Loucy (cell line): Measurements from ENCODE around the gene FAM234A.
"Not testable (repeated sequence)": the region's sequence is repeated elsewhere in the genome, so short reads cannot be mapped to it uniquely, and the experiment has no call there.

ENCODE experiments used
- EZH2phosphoT487 ChIP-seq: fragments of 200-600 bp; IDR thresholded peaks from 2 replicates; pipeline ENCODE4 v1.6.1; 2018; ENCODE audit warnings: antibody characterized with exemption, mild to moderate bottlenecking, moderate library complexity, borderline replicate concordance
- TF ChIP-seq, protein P1 (sequence below): fragments of 200-600 bp; sonication (generic); conservative IDR thresholded peaks from 2 replicates; pipeline ENCODE4 v1.5.1; 2014; ENCODE audit warnings: mild to moderate bottlenecking, antibody characterized with exemption, low read length

DNA sequence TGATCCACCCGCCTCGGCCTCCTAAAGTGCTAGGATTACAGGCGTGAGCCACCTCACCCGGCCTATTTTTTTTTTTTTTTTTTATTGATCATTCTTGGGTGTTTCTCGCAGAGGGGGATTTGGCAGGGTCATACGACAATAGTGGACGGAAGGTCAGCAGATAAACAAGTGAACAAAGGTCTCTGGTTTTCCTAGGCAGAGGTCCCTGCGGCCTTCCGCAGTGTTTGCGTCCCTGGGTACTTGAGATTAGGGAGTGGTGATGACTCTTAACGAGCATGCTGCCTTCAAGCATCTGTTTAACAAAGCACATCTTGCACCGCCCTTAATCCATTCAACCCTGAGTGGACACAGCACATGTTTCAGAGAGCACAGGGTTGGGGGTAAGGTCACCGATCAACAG is 23.5 kb downstream of the FAM234A start:
- TF ChIP-seq, protein P1, sequence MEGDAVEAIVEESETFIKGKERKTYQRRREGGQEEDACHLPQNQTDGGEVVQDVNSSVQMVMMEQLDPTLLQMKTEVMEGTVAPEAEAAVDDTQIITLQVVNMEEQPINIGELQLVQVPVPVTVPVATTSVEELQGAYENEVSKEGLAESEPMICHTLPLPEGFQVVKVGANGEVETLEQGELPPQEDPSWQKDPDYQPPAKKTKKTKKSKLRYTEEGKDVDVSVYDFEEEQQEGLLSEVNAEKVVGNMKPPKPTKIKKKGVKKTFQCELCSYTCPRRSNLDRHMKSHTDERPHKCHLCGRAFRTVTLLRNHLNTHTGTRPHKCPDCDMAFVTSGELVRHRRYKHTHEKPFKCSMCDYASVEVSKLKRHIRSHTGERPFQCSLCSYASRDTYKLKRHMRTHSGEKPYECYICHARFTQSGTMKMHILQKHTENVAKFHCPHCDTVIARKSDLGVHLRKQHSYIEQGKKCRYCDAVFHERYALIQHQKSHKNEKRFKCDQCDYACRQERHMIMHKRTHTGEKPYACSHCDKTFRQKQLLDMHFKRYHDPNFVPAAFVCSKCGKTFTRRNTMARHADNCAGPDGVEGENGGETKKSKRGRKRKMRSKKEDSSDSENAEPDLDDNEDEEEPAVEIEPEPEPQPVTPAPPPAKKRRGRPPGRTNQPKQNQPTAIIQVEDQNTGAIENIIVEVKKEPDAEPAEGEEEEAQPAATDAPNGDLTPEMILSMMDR, result not testable (repeated sequence)
- TF ChIP-seq EZH2phosphoT487, result not testable (repeated sequence)
